GM19099 (cell line): ENCODE data around the gene FRMD8.

ENCODE experiments used
- POLR2A ChIP-seq: IDR thresholded peaks from 3 replicates; pipeline ENCODE4 v1.6.1; 2011; ENCODE audit warnings: low read depth; ENCODE audit not compliant: insufficient read length; ENCODE audit errors: extremely low read depth

FRMD8 gene

DNA sequence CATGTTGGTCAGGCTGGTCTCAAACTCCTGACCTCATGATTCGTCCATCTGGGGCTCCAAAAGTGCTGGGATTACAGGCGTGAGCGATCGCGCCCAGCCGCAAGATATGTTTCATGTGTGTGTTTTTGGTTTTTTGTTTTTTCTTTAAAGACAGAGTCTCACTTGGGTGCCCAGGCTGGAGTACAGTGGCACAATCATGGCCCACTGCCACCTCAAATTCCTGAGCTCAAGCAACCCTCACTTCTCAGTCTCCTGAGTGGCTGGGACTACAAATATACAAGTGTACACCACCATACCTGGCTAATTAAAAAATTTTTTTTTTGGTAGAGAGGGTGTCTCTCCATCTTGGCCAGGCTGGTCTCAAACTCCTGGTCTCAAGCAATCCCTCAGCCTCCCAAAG is 23.5 kb upstream of the FRMD8 start:
- no peak for TF ChIP-seq POLR2A

DNA sequence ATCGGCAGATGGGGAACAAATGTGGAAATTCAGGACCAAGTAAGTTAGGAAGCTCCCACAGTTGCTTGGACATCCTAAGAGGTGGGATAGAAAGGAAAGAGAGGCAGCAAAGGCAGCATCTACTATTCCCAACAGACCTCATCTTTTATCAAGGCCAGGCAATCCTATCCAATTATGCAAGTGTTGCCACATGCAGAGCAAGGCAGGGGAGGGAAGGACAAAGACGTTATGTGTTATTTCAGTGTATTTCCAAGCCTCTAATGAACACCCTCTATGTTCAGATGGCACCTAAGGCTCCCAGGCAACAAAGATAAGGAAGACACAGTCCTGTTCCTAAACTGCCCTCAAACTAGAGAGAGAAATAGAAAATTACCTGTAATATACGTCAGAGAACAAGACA is 22.7 kb upstream of the FRMD8 start:
- TF ChIP-seq POLR2A: no peak

DNA sequence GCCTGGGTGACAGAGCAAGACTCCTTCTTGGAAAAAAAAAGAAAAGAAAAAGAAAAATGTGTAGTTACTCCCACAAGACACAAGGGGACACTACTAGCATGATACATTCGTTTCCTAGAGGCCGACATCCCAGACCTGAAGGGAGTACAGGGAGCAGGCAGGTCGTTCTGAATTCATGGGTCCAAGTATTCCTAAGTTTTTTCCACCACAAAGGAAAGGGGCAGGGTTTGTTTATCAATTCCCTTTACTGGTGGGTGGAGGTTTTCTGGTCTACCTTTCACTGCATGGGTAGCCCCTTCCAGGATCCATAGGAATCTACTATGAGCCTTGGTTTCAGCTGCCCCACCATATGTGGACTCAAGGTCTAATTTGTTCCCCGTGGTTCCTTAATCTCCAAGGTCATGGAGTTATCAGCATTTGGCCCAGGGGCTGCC is 20.1 kb upstream of the FRMD8 start:
- no peak for TF ChIP-seq POLR2A

DNA sequence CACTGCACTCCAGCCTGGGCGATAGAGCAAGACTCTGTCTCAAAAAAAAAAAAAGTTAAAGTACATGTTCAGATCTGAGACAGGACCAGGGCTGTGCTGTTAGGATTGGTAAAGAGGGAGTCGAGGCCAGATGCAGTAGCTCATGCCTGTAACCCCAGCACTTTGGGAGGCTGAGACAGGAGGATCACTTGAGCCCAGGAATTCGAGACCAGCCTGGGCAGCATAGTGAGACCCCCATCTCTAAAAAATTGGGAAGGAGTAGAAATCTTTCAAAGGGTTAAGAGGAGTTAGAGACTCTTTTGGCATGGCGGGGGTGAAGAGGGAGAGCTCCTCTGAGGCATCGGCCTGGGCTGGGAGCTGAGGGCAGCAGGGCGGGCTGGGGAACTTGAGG is 15.8 kb upstream of the FRMD8 start:
- no peak for TF ChIP-seq POLR2A

DNA sequence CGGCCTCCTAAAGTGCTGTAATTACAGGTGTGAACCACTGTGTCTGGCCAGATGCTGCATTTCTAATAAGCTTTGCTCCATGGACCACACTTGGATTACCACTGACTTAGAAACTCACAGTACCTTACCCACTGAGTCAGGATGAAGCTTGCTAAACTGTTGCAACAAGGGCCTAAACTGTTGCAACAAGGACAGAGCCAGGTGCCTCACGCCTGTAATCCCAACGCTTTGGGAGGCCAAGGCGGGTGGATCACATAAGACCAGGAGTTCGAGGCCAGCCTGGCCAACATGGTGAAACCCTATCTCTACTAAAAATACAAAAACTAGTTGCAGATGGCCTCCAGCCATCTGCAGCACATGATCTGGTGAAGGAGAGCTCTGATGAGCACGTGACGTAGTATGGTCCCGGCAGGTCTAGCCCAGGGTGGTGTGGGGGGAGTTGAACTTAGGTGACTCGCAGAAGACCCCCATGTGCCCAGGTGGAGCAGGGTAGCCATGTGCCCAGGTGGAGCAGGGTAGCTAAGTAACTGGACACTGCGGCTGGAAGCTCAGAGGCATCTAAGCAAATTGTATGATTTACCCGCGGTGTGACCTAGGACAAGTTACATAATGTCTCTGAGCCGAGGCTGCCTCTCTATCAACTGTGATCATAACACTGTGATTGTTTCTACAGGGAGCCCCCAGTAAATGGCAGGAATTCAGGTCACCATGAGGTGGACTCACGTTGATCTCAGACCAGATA is 12.4 kb upstream of the FRMD8 start:
- TF ChIP-seq POLR2A: no peak

DNA sequence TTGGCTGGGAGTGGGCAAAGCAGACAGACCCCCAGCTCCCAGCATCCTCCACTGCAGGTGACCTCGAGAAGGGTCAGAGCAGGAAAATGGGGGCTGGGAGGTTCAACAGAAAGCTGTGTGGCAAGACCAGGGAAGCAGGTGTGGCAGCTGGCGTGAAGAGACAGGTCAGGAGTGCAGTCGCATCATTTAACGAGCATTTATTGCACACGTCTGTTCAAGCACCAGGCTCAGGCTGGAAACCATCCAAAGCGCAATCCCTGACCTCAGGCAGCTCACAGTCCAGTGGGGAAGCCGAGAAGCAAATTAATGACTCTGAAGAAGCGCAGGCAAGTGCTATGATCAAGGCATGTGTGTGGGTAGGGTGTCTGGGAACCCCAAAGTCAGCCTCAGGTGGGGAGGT is 11.4 kb upstream of the FRMD8 start:
- TF ChIP-seq POLR2A: no peak

DNA sequence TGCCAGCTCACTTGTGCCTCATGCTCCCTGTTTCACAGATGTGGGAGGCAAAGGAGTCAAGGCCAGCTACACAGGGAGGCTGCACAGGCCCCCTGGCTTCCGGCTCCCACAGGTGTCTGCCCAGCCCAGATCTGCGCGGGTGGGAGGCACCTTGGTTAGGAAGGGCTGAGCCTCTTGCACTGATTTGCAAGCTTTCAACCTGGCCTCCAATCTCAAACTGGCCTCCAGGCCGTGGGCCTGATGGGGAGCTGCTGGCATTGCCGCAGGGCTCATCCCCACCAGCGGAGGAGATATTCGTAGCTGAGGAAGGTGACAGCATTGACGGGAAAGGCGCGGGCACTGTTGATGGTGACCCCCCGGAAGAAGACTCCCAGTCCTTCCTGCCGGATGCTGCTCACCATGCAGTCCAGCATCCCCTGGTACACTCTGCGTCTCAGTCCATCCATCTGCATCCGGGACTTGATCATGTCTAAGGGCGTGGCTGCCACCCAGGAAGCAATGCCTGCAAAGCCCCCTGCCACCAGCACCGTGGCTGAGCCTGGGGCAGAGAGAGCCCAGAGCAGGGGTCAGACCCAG is 10.2 kb upstream of the FRMD8 start:
- TF ChIP-seq POLR2A: no peak

DNA sequence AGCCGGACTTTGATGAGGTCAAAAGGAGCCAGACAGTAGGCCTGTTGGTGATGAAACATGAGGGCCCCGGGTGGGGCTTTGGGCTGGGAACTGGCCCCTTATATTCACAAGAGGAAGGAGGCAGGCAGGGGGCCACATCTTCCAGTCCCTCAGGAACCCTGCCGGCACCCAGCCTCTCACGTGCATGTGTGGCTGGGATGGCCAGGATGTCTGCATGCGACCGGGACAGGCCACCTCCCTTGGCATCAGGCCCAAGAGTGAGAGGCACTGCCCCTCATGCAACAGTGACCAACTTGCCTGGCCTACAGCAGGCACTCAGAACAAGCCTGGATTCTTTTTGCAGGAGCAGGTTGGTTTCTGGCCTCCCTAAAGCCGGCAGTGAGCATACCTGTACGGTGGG is 9.4 kb upstream of the FRMD8 start:
- no peak for TF ChIP-seq POLR2A

DNA sequence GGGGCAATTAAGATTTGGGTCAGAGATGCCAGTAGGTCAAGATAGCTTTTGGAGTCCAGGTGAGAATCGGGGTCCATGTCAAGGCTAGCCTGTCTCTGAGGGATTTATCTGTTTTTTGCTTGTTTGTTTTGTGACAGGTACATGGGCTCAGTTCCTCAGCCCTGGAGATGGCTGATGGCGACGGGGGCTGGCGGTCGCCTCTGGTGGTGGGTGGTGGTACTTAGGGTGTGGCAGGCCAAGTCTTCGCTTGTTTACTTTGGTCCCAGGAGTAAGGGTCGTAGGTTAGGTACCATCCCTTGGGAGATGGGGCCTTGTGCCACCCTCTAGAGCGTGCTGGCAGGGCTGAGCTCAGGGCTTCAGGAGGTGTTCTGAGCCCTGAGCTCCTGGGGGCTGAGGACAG is 8.7 kb upstream of the FRMD8 start:
- TF ChIP-seq POLR2A: no peak

DNA sequence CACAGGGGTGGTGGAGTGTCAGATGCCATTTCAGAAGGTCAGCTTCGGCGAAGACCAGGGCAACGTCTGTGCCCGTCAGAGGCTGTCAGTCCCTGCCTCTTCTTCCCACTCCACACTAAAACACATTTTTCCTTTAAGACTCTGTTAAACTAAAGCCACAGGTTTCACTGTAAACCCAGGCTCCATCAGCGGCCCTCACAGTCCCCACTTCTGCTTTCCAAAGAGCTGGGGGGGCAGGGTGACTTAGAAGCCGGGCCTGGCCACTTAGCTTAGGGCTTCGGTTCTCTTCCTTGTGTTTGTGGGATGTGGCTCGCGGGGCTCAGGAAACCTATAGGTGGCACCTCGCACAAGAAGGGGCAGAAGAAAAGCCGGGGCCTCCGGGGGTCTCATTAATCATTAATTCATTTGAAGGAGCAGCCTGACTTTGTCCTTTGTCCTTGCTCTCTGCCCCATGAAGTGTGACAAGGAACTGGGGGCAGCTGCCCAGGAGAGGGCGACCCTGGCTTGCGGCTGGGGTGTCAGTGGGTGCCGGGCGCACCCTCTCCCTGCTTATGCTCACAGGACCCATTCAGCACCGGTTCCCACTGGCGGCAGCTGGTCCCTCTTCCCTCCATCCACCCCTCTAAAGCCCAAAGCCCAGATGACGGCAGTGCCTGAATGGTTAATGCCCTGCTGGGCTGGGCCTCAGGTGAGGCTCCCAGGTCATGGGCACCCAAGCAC is 8.1 kb upstream of the FRMD8 start:
- TF ChIP-seq POLR2A: no peak

DNA sequence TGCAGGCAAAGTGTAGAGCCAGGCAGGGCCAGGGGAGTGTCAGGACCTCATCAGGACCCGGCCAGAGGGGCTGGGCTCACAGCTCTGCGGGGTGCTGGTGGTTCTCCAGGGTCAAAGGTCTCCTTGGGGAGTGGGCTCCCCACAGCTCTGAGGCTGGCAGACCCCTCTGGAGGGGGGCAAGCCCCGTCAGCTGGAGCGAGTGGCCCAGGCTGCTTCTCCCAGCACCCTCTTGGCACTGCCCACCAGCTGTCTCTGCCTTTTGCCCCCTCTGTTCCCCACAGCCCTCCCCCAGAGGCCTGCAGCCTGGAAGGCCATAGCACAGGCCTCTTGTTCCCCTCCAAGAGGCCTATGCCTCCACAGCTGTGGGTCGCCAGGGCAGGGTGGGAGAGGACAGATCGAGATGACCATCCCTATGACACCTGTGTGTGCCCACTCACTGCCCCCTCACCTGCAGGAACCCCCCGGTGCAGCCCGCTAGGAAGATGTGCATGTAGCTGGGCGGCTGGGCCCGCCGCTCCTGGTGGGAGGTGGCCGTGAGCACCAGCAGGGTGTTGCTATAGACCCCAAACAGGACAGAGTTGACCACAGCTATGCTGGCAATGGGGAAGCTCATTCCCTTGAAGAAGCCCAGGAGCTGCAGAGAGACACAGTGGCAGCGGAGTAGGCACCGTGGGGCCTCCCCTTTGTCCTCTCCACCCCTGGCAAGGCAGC is 7.4 kb upstream of the FRMD8 start:
- no peak for TF ChIP-seq POLR2A

DNA sequence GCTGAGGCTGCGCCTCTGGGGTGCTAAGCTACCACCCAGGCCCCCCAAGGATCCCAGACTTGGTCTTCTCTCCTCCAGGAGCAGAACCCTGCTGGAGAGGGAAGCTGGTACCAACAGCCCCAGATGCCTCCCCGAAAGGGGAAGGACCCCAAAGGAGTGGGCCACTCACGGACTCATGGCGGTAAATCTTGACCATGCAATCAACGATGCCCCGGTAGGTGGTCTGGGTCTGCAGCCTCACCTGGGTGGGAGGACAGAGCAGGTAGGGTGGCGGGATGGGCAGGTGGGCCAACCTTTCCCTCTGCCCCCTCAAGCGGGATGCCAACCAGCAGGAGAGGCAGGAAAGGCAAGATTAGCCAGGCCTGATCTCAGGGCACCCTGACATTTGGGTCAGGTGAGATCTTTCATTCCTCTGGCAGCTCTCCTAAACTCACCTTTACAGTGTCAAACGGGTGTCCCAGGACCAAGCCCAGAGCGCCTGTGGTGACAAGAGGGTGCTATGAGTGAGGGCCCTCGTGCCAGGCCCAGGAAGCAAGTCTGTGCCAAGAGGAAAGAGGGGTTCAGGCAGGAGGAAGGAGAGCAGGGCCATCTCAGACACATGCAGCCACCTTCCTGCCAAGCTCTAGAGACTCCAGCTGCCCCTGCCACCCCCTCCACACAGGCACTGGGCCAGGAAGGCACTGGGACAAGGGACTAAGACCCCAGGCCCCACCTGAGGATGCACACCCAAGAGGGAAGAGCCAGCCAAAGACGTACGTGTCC is 6.6 kb upstream of the FRMD8 start:
- no peak for TF ChIP-seq POLR2A

DNA sequence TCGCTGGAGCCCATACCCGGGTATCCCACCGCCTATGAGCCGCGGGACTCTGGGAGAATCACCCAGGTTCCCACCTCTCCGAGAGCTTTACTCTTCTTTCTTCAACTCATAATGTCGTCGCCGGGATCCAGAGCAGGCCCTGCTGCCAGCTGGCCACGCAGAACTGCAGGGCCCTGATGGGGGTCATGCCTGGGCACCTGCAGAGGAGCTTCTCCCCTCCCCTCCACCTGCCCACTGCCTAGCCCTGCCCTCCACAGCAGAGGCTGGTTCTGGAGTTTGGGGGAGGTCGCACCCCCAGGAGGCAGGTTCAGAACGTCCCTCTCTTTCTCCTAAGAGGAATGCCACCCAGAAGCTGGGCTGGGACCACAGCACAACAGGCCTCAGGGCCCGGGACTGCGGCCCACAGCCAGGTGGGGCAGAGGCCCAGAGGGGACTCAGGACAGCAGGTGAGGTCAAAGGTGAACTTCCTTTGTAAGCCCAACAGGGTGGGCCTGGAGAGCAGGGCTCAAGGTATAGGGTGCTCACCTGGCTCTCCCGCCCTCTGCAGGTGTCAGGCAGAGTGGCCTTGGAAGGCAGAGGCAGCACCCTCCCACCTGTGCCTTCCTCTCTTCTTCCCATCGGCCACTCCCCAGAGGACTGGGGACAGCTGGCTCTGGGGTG is 5.8 kb upstream of the FRMD8 start:
- no peak for TF ChIP-seq POLR2A

DNA sequence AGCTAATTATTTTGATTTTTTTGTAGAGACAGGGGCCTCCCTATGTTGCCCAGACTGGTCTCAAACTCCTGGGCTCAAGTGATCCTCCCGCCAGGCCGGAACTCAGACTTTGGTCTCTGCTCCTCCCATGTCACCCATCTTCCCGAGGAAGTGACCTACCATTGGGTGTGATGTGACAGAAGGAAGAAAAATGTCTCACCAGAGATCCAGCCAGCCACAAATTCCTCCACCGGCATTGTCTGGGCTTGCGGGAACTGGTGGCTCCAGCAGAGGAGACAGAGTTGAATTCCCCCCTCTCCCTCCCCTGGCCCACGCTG is 4.8 kb upstream of the FRMD8 start:
- TF ChIP-seq POLR2A: no peak
